Lower lobe of right lung (tissue), 2 donors: ENCODE data around the gene DENND5A. TPM values are rescaled to one million over a fixed set of nuclear protein-coding genes. Genes with fewer than 3 reads are reported as not detected.

Experiments
- ATAC-seq, 2 donors: fragments of 200-7000 bp; cut with Tn5 transposase; one replicate each; pipeline ENCODE4 v1.9.1; 2020 to 2022; ENCODE audit warnings: mild to moderate bottlenecking in 2 of 2, moderate library complexity in 2 of 2
- DNase-seq: peaks from one replicate; pipeline ENCODE4 v3.0.0-alpha.2; 2020
- H3K27ac ChIP-seq: fragments of 200-600 bp; one replicate; pipeline ENCODE4 v1.8.0; 2022
- H3K27me3 ChIP-seq: fragments of 200-600 bp; one replicate; pipeline ENCODE4 v1.8.0; 2022; ENCODE audit warnings: low read depth
- H3K36me3 ChIP-seq: fragments of 200-600 bp; one replicate; pipeline ENCODE4 v1.8.0; 2022; ENCODE audit warnings: mild to moderate bottlenecking
- H3K4me1 ChIP-seq: fragments of 200-600 bp; one replicate; pipeline ENCODE4 v1.8.0; 2022
- H3K4me3 ChIP-seq: fragments of 200-600 bp; one replicate; pipeline ENCODE4 v1.8.0; 2022; ENCODE audit warnings: mild to moderate bottlenecking
- H3K9me3 ChIP-seq: fragments of 200-600 bp; one replicate; pipeline ENCODE4 v1.8.0; 2022
- CTCF ChIP-seq: fragments of 200-600 bp; IDR thresholded peaks from one replicate; pipeline ENCODE4 v1.8.0; 2022; ENCODE audit warnings: antibody characterized with exemption, mild to moderate bottlenecking
- intact Hi-C: fragments of 100-400 bp; cut with DNase I; formaldehyde crosslinking; loops from one replicate; pipeline ENCODE4 v1.11.0; 2022
- total RNA-seq: library from RNA; stranded (reverse); fragmentation: NEBNext Ultra II Directional; extraction: Animal tissue kit (Norgen Biotek cat#: 25700); gene quantifications from one replicate; pipeline ENCODE4 v1.2.1, GENCODE V29; 2021
- donor health status: DM: no; HTN: yes; CAD: no; lungs with severe emphysema.

DENND5A gene
- total RNA-seq, 1 donor from 2014 or later: 97.5 TPM

GRCh38 chr11:9280655-9281301 lies 15.6 kb upstream of the DENND5A start:
- Histone ChIP-seq H3K4me1 (no peaks in the 10 kb centered on the region), H3K27me3 (no peaks in the 10 kb centered on the region), H3K36me3 (peaks cover 44% of the 10 kb centered on the region), H3K9me3 (no peaks in the 10 kb centered on the region), H3K4me3 (no peak overlapping the region), H3K27ac (no peak overlapping the region)
- no peak for DNase-seq
- no peak for TF ChIP-seq CTCF
- intact Hi-C loops: no loop called here
- peak in 1 of 2 donors; percentile 47 for ATAC-seq

DNA sequence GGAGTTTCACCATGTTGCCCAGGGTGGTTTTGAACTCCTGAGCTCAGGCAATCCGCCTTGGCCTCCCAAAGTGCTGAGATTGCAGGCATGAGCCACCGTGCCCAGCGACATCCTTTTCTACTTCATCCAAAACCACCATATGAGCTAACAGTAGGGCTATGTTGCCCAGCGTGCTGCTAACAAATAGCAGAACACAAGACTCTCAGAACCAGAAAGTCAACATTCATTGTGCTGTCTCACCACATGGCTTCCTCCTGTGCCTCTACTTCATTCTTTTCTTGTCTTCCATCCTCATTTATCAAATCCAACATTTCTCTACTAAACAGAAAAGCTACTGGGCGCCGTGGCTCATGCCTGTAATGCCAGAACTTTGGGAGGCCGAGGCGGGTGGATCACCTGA lies 12.0 kb upstream of the DENND5A start:
- TF ChIP-seq CTCF: no peak
- Histone ChIP-seq H3K4me3 (no peak overlapping the region), H3K27ac (no peak overlapping the region), H3K27me3 (no peaks in the 10 kb centered on the region), H3K9me3 (no peaks in the 10 kb centered on the region), H3K4me1 (peaks cover 8% of the 10 kb centered on the region), H3K36me3 (peaks cover 27% of the 10 kb centered on the region)
- intact Hi-C loops: no loop called here
- ATAC-seq (no peak), DNase-seq (no peak)

DNA sequence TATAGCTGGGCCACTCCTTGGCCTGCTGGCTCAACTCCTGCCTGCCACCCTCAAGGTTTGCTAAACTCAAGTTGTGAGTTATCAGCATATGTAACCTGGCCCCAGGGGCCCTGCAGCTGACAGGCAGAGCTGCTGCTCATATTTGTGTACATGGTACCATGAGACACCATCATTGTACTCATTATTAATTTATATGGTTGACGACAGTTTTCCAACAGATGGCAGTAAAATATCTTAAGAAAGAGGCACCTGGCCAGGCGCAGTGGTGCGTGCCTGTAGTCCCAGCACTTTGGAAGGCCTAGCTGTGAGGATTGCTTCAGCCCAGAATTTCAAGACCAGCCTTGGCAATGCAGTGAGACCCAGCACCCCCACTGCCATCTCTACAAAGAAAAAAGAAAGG lies 11.4 kb upstream of the DENND5A start:
- Histone ChIP-seq H3K36me3 (peaks cover 21% of the 10 kb centered on the region), H3K4me3 (no peak overlapping the region), H3K4me1 (peaks cover 8% of the 10 kb centered on the region), H3K27ac (no peak overlapping the region), H3K9me3 (no peaks in the 10 kb centered on the region), H3K27me3 (no peaks in the 10 kb centered on the region)
- intact Hi-C loops: no loop called here
- ATAC-seq (no peak), DNase-seq (no peak)
- no peak for TF ChIP-seq CTCF

- DNase-seq: no peak
Measured at GRCh38 chr11:9274499-9275258, 9.5 kb upstream of the DENND5A start.

More at GRCh38 chr11:9274499-9275258, 9.5 kb upstream of the DENND5A start:
- intact Hi-C loops: no loop called here
- Histone ChIP-seq H3K27ac (no peak overlapping the region), H3K36me3 (peaks cover 2% of the 10 kb centered on the region), H3K4me3 (no peak overlapping the region), H3K4me1 (peaks cover 8% of the 10 kb centered on the region), H3K9me3 (no peaks in the 10 kb centered on the region), H3K27me3 (no peaks in the 10 kb centered on the region)
- no peak for TF ChIP-seq CTCF
- ATAC-seq: no peak
